H9 (cell line): Measurements from ENCODE around the gene SDK2. TPM values are rescaled to one million over a fixed set of nuclear protein-coding genes. Genes with fewer than 3 reads are reported as not detected.

Experiments
- DNase-seq: peaks from one replicate; pipeline ENCODE4 v3.0.0-alpha.2; 2017
- H2AFZ ChIP-seq: one replicate; pipeline ENCODE4 v1.6.1; 2013; ENCODE audit warnings: mild to moderate bottlenecking, low read length, control low read depth, moderate library complexity
- H2AK5ac ChIP-seq: 2 replicates; pipeline ENCODE4 v1.6.1; 2013; ENCODE audit warnings: low read length, control low read depth, mixed read lengths; ENCODE audit not compliant: insufficient read length
- H2BK120ac ChIP-seq: one replicate; pipeline ENCODE4 v1.6.1; 2013; ENCODE audit warnings: low read depth, mild to moderate bottlenecking, low read length, control low read depth, inconsistent platforms; ENCODE audit not compliant: poor library complexity, severe bottlenecking
- H2BK12ac ChIP-seq: 2 replicates; pipeline ENCODE4 v1.6.1; 2013; ENCODE audit warnings: low read length, control low read depth, mixed read lengths, low read depth; ENCODE audit not compliant: insufficient read length
- H2BK15ac ChIP-seq: 2 replicates; pipeline ENCODE4 v1.6.1; 2013; ENCODE audit warnings: low read depth, low read length, control low read depth
- H2BK20ac ChIP-seq: one replicate; pipeline ENCODE4 v1.6.1; 2013; ENCODE audit warnings: low read depth, mild to moderate bottlenecking, low read length, control low read depth, inconsistent platforms; ENCODE audit not compliant: poor library complexity, severe bottlenecking
- H2BK5ac ChIP-seq: 2 replicates; pipeline ENCODE4 v1.6.1; 2013; ENCODE audit warnings: low read length, control low read depth, mixed read lengths; ENCODE audit not compliant: insufficient read length
- H3K14ac ChIP-seq: 2 replicates; pipeline ENCODE4 v1.6.1; 2013; ENCODE audit warnings: low read length, control low read depth; ENCODE audit not compliant: insufficient read depth
- H3K18ac ChIP-seq: 2 replicates; pipeline ENCODE4 v1.6.1; 2013; ENCODE audit warnings: low read depth, mild to moderate bottlenecking, mixed read lengths, low read length, control low read depth; ENCODE audit not compliant: insufficient read length
- H3K23ac ChIP-seq: 2 replicates; pipeline ENCODE4 v1.6.1; 2013; ENCODE audit warnings: low read length, control low read depth, mixed read lengths, low read depth; ENCODE audit not compliant: insufficient read length
- H3K23me2 ChIP-seq: 2 replicates; pipeline ENCODE4 v1.6.1; 2013; ENCODE audit warnings: low read depth, mild to moderate bottlenecking, mixed read lengths, low read length, control low read depth; ENCODE audit not compliant: insufficient read length, poor library complexity, severe bottlenecking
- H3K27ac ChIP-seq: 2 replicates; pipeline ENCODE4 v1.5.1; 2013; ENCODE audit warnings: low read length, control low read depth, mixed read lengths, low read depth; ENCODE audit not compliant: insufficient read length
- H3K27me3 ChIP-seq: 2 replicates; pipeline ENCODE4 v1.6.1; 2013; ENCODE audit warnings: low read length, control low read depth, inconsistent platforms; ENCODE audit not compliant: insufficient read depth
- H3K4ac ChIP-seq: 2 replicates; pipeline ENCODE4 v1.6.1; 2013; ENCODE audit warnings: low read depth, mild to moderate bottlenecking, control low read depth, inconsistent platforms, low read length, moderate library complexity
- H3K4me1 ChIP-seq: 2 replicates; pipeline ENCODE4 v1.6.1; 2013; ENCODE audit warnings: low read length, control low read depth, inconsistent platforms; ENCODE audit not compliant: insufficient read depth
- H3K4me2 ChIP-seq: 2 replicates; pipeline ENCODE4 v1.6.1; 2013; ENCODE audit warnings: low read length, control low read depth, mixed read lengths; ENCODE audit not compliant: insufficient read length, insufficient read depth
- H3K56ac ChIP-seq: 2 replicates; pipeline ENCODE4 v1.6.1; 2013; ENCODE audit warnings: low read depth, mild to moderate bottlenecking, mixed read lengths, low read length, control low read depth; ENCODE audit not compliant: insufficient read length
- H3K79me1 ChIP-seq: 2 replicates; pipeline ENCODE4 v1.6.1; 2013; ENCODE audit warnings: low read depth, mild to moderate bottlenecking, moderate library complexity, low read length, control low read depth, inconsistent platforms; ENCODE audit not compliant: insufficient read depth, poor library complexity, severe bottlenecking
- H3K79me2 ChIP-seq: 2 replicates; pipeline ENCODE4 v1.6.1; 2013; ENCODE audit warnings: low read length, control low read depth, inconsistent platforms; ENCODE audit not compliant: insufficient read depth
- H3K9ac ChIP-seq: 2 replicates; pipeline ENCODE4 v1.6.1; 2013; ENCODE audit warnings: low read length, control low read depth, mixed read lengths; ENCODE audit not compliant: insufficient read length; ENCODE audit errors: extremely low read depth
- H3K9me3 ChIP-seq: one replicate; pipeline ENCODE4 v1.6.1; 2013; ENCODE audit warnings: low read depth, low read length, inconsistent platforms; ENCODE audit not compliant: control insufficient read depth
- H3T11ph ChIP-seq: one replicate; pipeline ENCODE4 v1.6.1; 2013; ENCODE audit warnings: mild to moderate bottlenecking, low read length, control low read depth, inconsistent platforms
- H4K20me1 ChIP-seq: one replicate; pipeline ENCODE4 v1.6.1; 2013; ENCODE audit not compliant: control insufficient read depth, insufficient read length, insufficient read depth
- H4K5ac ChIP-seq: 2 replicates; pipeline ENCODE4 v1.6.1; 2013; ENCODE audit warnings: low read depth, mild to moderate bottlenecking, mixed read lengths, low read length, control low read depth; ENCODE audit not compliant: insufficient read length
- H4K8ac ChIP-seq: replicated peaks from 2 replicates; pipeline ENCODE4 v1.6.1; 2013; ENCODE audit warnings: low read length, control low read depth, mixed read lengths, low read depth; ENCODE audit not compliant: insufficient read length
- H4K91ac ChIP-seq: 2 replicates; pipeline ENCODE4 v1.6.1; 2013; ENCODE audit warnings: low read depth, mild to moderate bottlenecking, moderate library complexity, mixed read lengths, low read length, control low read depth; ENCODE audit not compliant: insufficient read length
- H3K27ac Mint-ChIP-seq, 3 experiments: 2 replicates in 2 of 3; 3 replicates in 1 of 3; pipeline ENCODE4 v1.8.0; 2020 to 2021; ENCODE audit warnings: mixed read lengths in 3 of 3, mild to moderate bottlenecking in 1 of 3, moderate library complexity in 1 of 3
- H3K27me3 Mint-ChIP-seq: 2 replicates; pipeline ENCODE4 v1.8.0; 2021; ENCODE audit warnings: low read depth, mild to moderate bottlenecking, moderate library complexity, mixed read lengths
- H3K36me3 Mint-ChIP-seq, 3 experiments: 2 replicates in 2 of 3; 3 replicates in 1 of 3; pipeline ENCODE4 v1.8.0; 2020 to 2021; ENCODE audit warnings: low read depth in 3 of 3, mixed read lengths in 3 of 3; ENCODE audit not compliant: insufficient read depth in 1 of 3
- H3K4me1 Mint-ChIP-seq, 2 experiments: 2 replicates each; pipeline ENCODE4 v1.8.0; 2020; ENCODE audit warnings: mixed read lengths in 2 of 2
- H3K4me3 Mint-ChIP-seq, 2 experiments: 2 replicates in 1 of 2; 3 replicates in 1 of 2; pipeline ENCODE4 v1.8.0; 2020 to 2021; ENCODE audit warnings: mild to moderate bottlenecking in 2 of 2, mixed read lengths in 2 of 2, moderate library complexity in 1 of 2
- H3K9me3 Mint-ChIP-seq, 2 experiments: 2 replicates in 1 of 2; 3 replicates in 1 of 2; pipeline ENCODE4 v1.8.0; 2020; ENCODE audit warnings: mild to moderate bottlenecking in 2 of 2, mixed read lengths in 2 of 2, moderate library complexity in 1 of 2
- WGBS: extraction: QIAGEN DNeasy Blood & Tissue Kit; methylation state at CpG from one replicate; pipeline ENCODE4 v1.1.7; 2013; ENCODE audit warnings: missing lambda C conversion rate, low lambda C conversion rate, mixed read lengths; ENCODE audit not compliant: insufficient read length; ENCODE audit errors: extremely low coverage; 5-methylcytosine and 5-hydroxymethylcytosine counted together
- total RNA-seq: library from RNA; stranded (reverse); gene quantifications from 2 replicates; pipeline ENCODE4 v1.2.1, GENCODE V29; 2021
- TF ChIP-seq, protein P1 (sequence below): fragments of 200-600 bp; sonication (generic); conservative IDR thresholded peaks from 3 replicates; pipeline ENCODE4 v1.8.0; 2021; ENCODE audit warnings: antibody characterized with exemption, mild to moderate bottlenecking

Gene SDK2
- total RNA-seq, 1 experiment from 2014 or later = 9.1 TPM

- no peaks in the 10 kb centered on the region for H3K79me2 ChIP-seq
- no peaks in the 10 kb centered on the region for H3K9me3 ChIP-seq
- no peak for DNase-seq
- H4K20me1 ChIP-seq = no peaks in the 10 kb centered on the region
- H3K4ac ChIP-seq = no peak overlapping the region
- no peak overlapping the region for H3K9ac ChIP-seq
- Mint-ChIP-seq H3K27me3 (peaks cover 8% of the 10 kb centered on the region), H3K36me3 (no peaks in the 10 kb centered on the region; a peak in 1 of 7 replicates), H3K4me1 (peaks cover 38 to 64% of the 10 kb centered on the region in 2 experiments), H3K27ac (no peak overlapping the region), H3K4me3 (no peak overlapping the region), H3K9me3 (no peaks in the 10 kb centered on the region)
- no peak overlapping the region for H4K91ac ChIP-seq
- H3K27ac ChIP-seq = no peak overlapping the region
- no peak overlapping the region for H2BK5ac ChIP-seq
- H3K23me2 ChIP-seq = no peaks in the 10 kb centered on the region
- no peaks in the 10 kb centered on the region for H3K27me3 ChIP-seq
- H3K18ac ChIP-seq = no peak overlapping the region
- H2AK5ac ChIP-seq = no peak overlapping the region
- no peak overlapping the region for H3K14ac ChIP-seq
- H2BK20ac ChIP-seq = no peak overlapping the region
- no peak overlapping the region for H2BK15ac ChIP-seq
- no peak overlapping the region for H4K5ac ChIP-seq
- no peak overlapping the region for H3K56ac ChIP-seq
- H2BK12ac ChIP-seq = no peak overlapping the region
- no CpG with 5 or more reads among the region's 19 CpGs for WGBS
- H3K4me1 ChIP-seq = no peaks in the 10 kb centered on the region; the same call in none of the 2 replicates
- H3K23ac ChIP-seq = no peak overlapping the region
- H3T11ph ChIP-seq = no peak overlapping the region
- H2BK120ac ChIP-seq = no peak overlapping the region
- H3K79me1 ChIP-seq = no peaks in the 10 kb centered on the region
- no peak overlapping the region for H4K8ac ChIP-seq
- TF ChIP-seq, protein P1, sequence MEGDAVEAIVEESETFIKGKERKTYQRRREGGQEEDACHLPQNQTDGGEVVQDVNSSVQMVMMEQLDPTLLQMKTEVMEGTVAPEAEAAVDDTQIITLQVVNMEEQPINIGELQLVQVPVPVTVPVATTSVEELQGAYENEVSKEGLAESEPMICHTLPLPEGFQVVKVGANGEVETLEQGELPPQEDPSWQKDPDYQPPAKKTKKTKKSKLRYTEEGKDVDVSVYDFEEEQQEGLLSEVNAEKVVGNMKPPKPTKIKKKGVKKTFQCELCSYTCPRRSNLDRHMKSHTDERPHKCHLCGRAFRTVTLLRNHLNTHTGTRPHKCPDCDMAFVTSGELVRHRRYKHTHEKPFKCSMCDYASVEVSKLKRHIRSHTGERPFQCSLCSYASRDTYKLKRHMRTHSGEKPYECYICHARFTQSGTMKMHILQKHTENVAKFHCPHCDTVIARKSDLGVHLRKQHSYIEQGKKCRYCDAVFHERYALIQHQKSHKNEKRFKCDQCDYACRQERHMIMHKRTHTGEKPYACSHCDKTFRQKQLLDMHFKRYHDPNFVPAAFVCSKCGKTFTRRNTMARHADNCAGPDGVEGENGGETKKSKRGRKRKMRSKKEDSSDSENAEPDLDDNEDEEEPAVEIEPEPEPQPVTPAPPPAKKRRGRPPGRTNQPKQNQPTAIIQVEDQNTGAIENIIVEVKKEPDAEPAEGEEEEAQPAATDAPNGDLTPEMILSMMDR = no peak
- no peak overlapping the region for H2AFZ ChIP-seq
- no peak overlapping the region for H3K4me2 ChIP-seq
These were observed 52.8 kb downstream of the SDK2 start for GRCh38 chr17:73591296-73592078.
